ENCODE results near the gene PML.
A peak's percentile ranks its signal among the peaks of the same experiment; 100 is the strongest.

Gene PML

GRCh38 chr15:73986776-73987056, 7.8 kb upstream of the PML start:
- peaks cover 6% of the 10 kb centered on the region; the same call in 1 of the 2 replicates for H3K4me1 ChIP-seq (ENCODE audit: control insufficient read depth, insufficient read depth, low read length)
- no peaks in the 10 kb centered on the region for H3K36me3 ChIP-seq (ENCODE audit: control insufficient read depth, insufficient read depth, low read length)
- H3K27me3 ChIP-seq (ENCODE audit: control insufficient read depth, insufficient read depth, low read length), result no peaks in the 10 kb centered on the region
- no peak overlapping the region for H3K27ac ChIP-seq (ENCODE audit: low read depth, low read length)
- H3K4me3 ChIP-seq (ENCODE audit: low read depth, low read length), result no peak overlapping the region
- no peaks in the 10 kb centered on the region for H3K9me3 ChIP-seq (ENCODE audit: control insufficient read depth, insufficient read depth, low read depth, low read length)
- H3K9ac ChIP-seq (ENCODE audit: low read length), result no peak overlapping the region

- no peaks in the 10 kb centered on the region for H3K36me3 ChIP-seq (ENCODE audit: control insufficient read depth, insufficient read depth, low read length)
- no peaks in the 10 kb centered on the region for H3K9me3 ChIP-seq (ENCODE audit: control insufficient read depth, insufficient read depth, low read depth, low read length)
- peaks cover 6% of the 10 kb centered on the region; the same call in 1 of the 2 replicates for H3K4me1 ChIP-seq (ENCODE audit: control insufficient read depth, insufficient read depth, low read length)
- H3K9ac ChIP-seq (ENCODE audit: low read length), result no peak overlapping the region
- H3K4me3 ChIP-seq (ENCODE audit: low read depth, low read length), result no peak overlapping the region
- H3K27me3 ChIP-seq (ENCODE audit: control insufficient read depth, insufficient read depth, low read length), result no peaks in the 10 kb centered on the region
- H3K27ac ChIP-seq (ENCODE audit: low read depth, low read length), result no peak overlapping the region
Observed at GRCh38 chr15:73987250-73987649, 7.3 kb upstream of the PML start.

GRCh38 chr15:73987681-73988444, 6.7 kb upstream of the PML start:
- H3K9ac ChIP-seq (ENCODE audit: low read length), result no peak overlapping the region
- no peak overlapping the region for H3K4me3 ChIP-seq (ENCODE audit: low read depth, low read length)
- H3K4me1 ChIP-seq (ENCODE audit: control insufficient read depth, insufficient read depth, low read length), result peaks cover 8% of the 10 kb centered on the region
- no peaks in the 10 kb centered on the region for H3K9me3 ChIP-seq (ENCODE audit: control insufficient read depth, insufficient read depth, low read depth, low read length)
- no peaks in the 10 kb centered on the region for H3K27me3 ChIP-seq (ENCODE audit: control insufficient read depth, insufficient read depth, low read length)
- H3K36me3 ChIP-seq (ENCODE audit: control insufficient read depth, insufficient read depth, low read length), result no peaks in the 10 kb centered on the region
- no peak overlapping the region for H3K27ac ChIP-seq (ENCODE audit: low read depth, low read length)

- H3K9me3 ChIP-seq (ENCODE audit: control insufficient read depth, insufficient read depth, low read depth, low read length), result no peaks in the 10 kb centered on the region
- H3K27ac ChIP-seq (ENCODE audit: low read depth, low read length), result no peak overlapping the region
- no peak overlapping the region for H3K9ac ChIP-seq (ENCODE audit: low read length)
- no peaks in the 10 kb centered on the region for H3K36me3 ChIP-seq (ENCODE audit: control insufficient read depth, insufficient read depth, low read length)
- H3K4me1 ChIP-seq (ENCODE audit: control insufficient read depth, insufficient read depth, low read length), result peaks cover 8% of the 10 kb centered on the region
- H3K27me3 ChIP-seq (ENCODE audit: control insufficient read depth, insufficient read depth, low read length), result no peaks in the 10 kb centered on the region
- H3K4me3 ChIP-seq (ENCODE audit: low read depth, low read length), result no peak overlapping the region
Observed at GRCh38 chr15:73988445-73988969, 6.0 kb upstream of the PML start.

GRCh38 chr15:73989001-73989798, 5.3 kb upstream of the PML start:
- no peaks in the 10 kb centered on the region for H3K36me3 ChIP-seq (ENCODE audit: control insufficient read depth, insufficient read depth, low read length)
- no peak overlapping the region for H3K27ac ChIP-seq (ENCODE audit: low read depth, low read length)
- H3K9ac ChIP-seq (ENCODE audit: low read length), result no peak overlapping the region
- H3K4me3 ChIP-seq (ENCODE audit: low read depth, low read length), result no peak overlapping the region
- H3K9me3 ChIP-seq (ENCODE audit: control insufficient read depth, insufficient read depth, low read depth, low read length), result no peaks in the 10 kb centered on the region
- peaks cover 13% of the 10 kb centered on the region for H3K4me1 ChIP-seq (ENCODE audit: control insufficient read depth, insufficient read depth, low read length)
- no peaks in the 10 kb centered on the region for H3K27me3 ChIP-seq (ENCODE audit: control insufficient read depth, insufficient read depth, low read length)

GRCh38 chr15:73990250-73991005, 4.1 kb upstream of the PML start:
- H3K27me3 ChIP-seq (ENCODE audit: control insufficient read depth, insufficient read depth, low read length), result no peaks in the 10 kb centered on the region
- no peaks in the 10 kb centered on the region for H3K9me3 ChIP-seq (ENCODE audit: control insufficient read depth, insufficient read depth, low read depth, low read length)
- peaks cover 15% of the 10 kb centered on the region for H3K4me1 ChIP-seq (ENCODE audit: control insufficient read depth, insufficient read depth, low read length)
- no peaks in the 10 kb centered on the region for H3K36me3 ChIP-seq (ENCODE audit: control insufficient read depth, insufficient read depth, low read length)
- H3K4me3 ChIP-seq (ENCODE audit: low read depth, low read length), result no peak overlapping the region
- H3K9ac ChIP-seq (ENCODE audit: low read length), result no peak overlapping the region
- no peak overlapping the region for H3K27ac ChIP-seq (ENCODE audit: low read depth, low read length)

GRCh38 chr15:73991260-73991659, 3.3 kb upstream of the PML start:
- Histone ChIP-seq H3K36me3 (ENCODE audit: control insufficient read depth, insufficient read depth, low read length) (no peaks in the 10 kb centered on the region), H3K4me3 (ENCODE audit: low read depth, low read length) (peak overlapping the region; percentile 66), H3K27me3 (ENCODE audit: control insufficient read depth, insufficient read depth, low read length) (no peaks in the 10 kb centered on the region), H3K9ac (ENCODE audit: low read length) (peak overlapping the region; percentile 25), H3K27ac (ENCODE audit: low read depth, low read length) (no peak overlapping the region), H3K9me3 (ENCODE audit: control insufficient read depth, insufficient read depth, low read depth, low read length) (no peaks in the 10 kb centered on the region), H3K4me1 (ENCODE audit: control insufficient read depth, insufficient read depth, low read length) (peaks cover 17% of the 10 kb centered on the region)

- no peaks in the 10 kb centered on the region for H3K9me3 ChIP-seq (ENCODE audit: control insufficient read depth, insufficient read depth, low read depth, low read length)
- no peak within 1 kb of the TSS for H3K27ac ChIP-seq (ENCODE audit: low read depth, low read length)
- peak within 1 kb of the TSS; percentile 66 for H3K4me3 ChIP-seq (ENCODE audit: low read depth, low read length)
- no peaks in the 10 kb centered on the region for H3K36me3 ChIP-seq (ENCODE audit: control insufficient read depth, insufficient read depth, low read length)
- H3K9ac ChIP-seq (ENCODE audit: low read length), result peak within 1 kb of the TSS; percentile 25
- no peaks in the 10 kb centered on the region for H3K27me3 ChIP-seq (ENCODE audit: control insufficient read depth, insufficient read depth, low read length)
- H3K4me1 ChIP-seq (ENCODE audit: control insufficient read depth, insufficient read depth, low read length), result peaks cover 19% of the 10 kb centered on the region
Observed at GRCh38 chr15:73991726-73992593, 2.6 kb upstream of the PML start, which contains the start of gene STOML1. Gene STOML1 (minus strand): TSS chr15:73992295. CDS start chr15:73992223, 72 bp downstream.

- H3K9me3 ChIP-seq (ENCODE audit: control insufficient read depth, insufficient read depth, low read depth, low read length), result no peaks in the 10 kb centered on the region
- no peak overlapping the region for H3K27ac ChIP-seq (ENCODE audit: low read depth, low read length)
- H3K4me3 ChIP-seq (ENCODE audit: low read depth, low read length), result peak overlapping the region; percentile 23; the same call in 1 of the 2 replicates
- no peaks in the 10 kb centered on the region for H3K36me3 ChIP-seq (ENCODE audit: control insufficient read depth, insufficient read depth, low read length)
- H3K27me3 ChIP-seq (ENCODE audit: control insufficient read depth, insufficient read depth, low read length), result no peaks in the 10 kb centered on the region
- peaks cover 19% of the 10 kb centered on the region for H3K4me1 ChIP-seq (ENCODE audit: control insufficient read depth, insufficient read depth, low read length)
- H3K9ac ChIP-seq (ENCODE audit: low read length), result no peak overlapping the region
Observed at GRCh38 chr15:73992594-73992898, 2.0 kb upstream of the PML start.

GRCh38 chr15:73993211-73993994, 1.1 kb upstream of the PML start:
- no peak overlapping the region for H3K27ac ChIP-seq (ENCODE audit: low read depth, low read length)
- H3K4me1 ChIP-seq (ENCODE audit: control insufficient read depth, insufficient read depth, low read length), result peaks cover 19% of the 10 kb centered on the region
- H3K9ac ChIP-seq (ENCODE audit: low read length), result no peak overlapping the region
- H3K9me3 ChIP-seq (ENCODE audit: control insufficient read depth, insufficient read depth, low read depth, low read length), result no peaks in the 10 kb centered on the region
- no peaks in the 10 kb centered on the region for H3K27me3 ChIP-seq (ENCODE audit: control insufficient read depth, insufficient read depth, low read length)
- H3K4me3 ChIP-seq (ENCODE audit: low read depth, low read length), result peak overlapping the region; percentile 92
- peaks cover 8% of the 10 kb centered on the region for H3K36me3 ChIP-seq (ENCODE audit: control insufficient read depth, insufficient read depth, low read length)

Measured in HUES6 (cell line).